H1 (cell line): ENCODE results near the gene COQ7. TPM values are rescaled to one million over a fixed set of nuclear protein-coding genes. Genes with fewer than 3 reads are reported as not detected.

Source experiments
- CBX8 ChIP-seq: fragments of 300-800, 300-1000 bp; sonication (generic); IDR thresholded peaks from 2 replicates; pipeline ENCODE4 v1.7.1; 2016; ENCODE audit warnings: low read depth, low read length, borderline replicate concordance
- EZH2 ChIP-seq: fragments of 200-600 bp; sonication (generic); IDR thresholded peaks from 2 replicates; pipeline ENCODE4 v1.7.1; 2012; ENCODE audit warnings: low read depth, mild to moderate bottlenecking, moderate library complexity, low read length, inconsistent platforms; ENCODE audit not compliant: severe bottlenecking
- FOSL1 ChIP-seq: IDR thresholded peaks from 2 replicates; pipeline ENCODE4 v1.6.1; 2011; ENCODE audit warnings: mild to moderate bottlenecking, low read depth, low read length, moderate library complexity; ENCODE audit not compliant: insufficient read depth
- NRF1 ChIP-seq: IDR thresholded peaks from 2 replicates; pipeline ENCODE4 v1.6.1; 2011; ENCODE audit warnings: mild to moderate bottlenecking, low read depth, low read length, improper control_type of control experiment
- SAP30 ChIP-seq: fragments of 300-600 bp; sonication (generic); IDR thresholded peaks from 2 replicates; pipeline ENCODE4 v1.7.1; 2012; ENCODE audit warnings: low read length, moderate library complexity, mild to moderate bottlenecking, inconsistent platforms; ENCODE audit not compliant: insufficient read depth, insufficient replicate concordance
- SIN3A ChIP-seq, 2 experiments: IDR thresholded peaks in 1 of 2; conservative IDR thresholded peaks in 1 of 2; 2 replicates each; pipeline ENCODE4 v1.6.1; 2011 to 2012; ENCODE audit warnings: low read length in 2 of 2, improper control_type of control experiment in 1 of 2, low read depth in 1 of 2, mild to moderate bottlenecking in 1 of 2
- SRF ChIP-seq: IDR thresholded peaks from 2 replicates; pipeline ENCODE4 v1.6.1; 2011; ENCODE audit warnings: mild to moderate bottlenecking, low read depth, low read length, moderate library complexity
- SUZ12 ChIP-seq: fragments of 200-600 bp; sonication (generic); IDR thresholded peaks from 2 replicates; pipeline ENCODE4 v1.6.1; 2012; ENCODE audit warnings: mild to moderate bottlenecking, inconsistent platforms, low read length, moderate library complexity, mixed read lengths
- polyA plus RNA-seq, 7 experiments: library from polyadenylated mRNA; depleted of rRNA in 3 of 7; stranded (reverse) in 5 of 7; unstranded in 2 of 7; fragments of >200 nt in 5 of 7; fragments of 200-250 nt in 2 of 7; gene quantifications; 1 replicate in 5 of 7; 2 replicates in 1 of 7; 4 replicates in 1 of 7; pipeline versions ENCODE4 v1.2.1 to v1.2.3, GENCODE V29; 2011 to 2013; ENCODE audit warnings: missing spikeins in 2 of 7, mixed read lengths in 2 of 7
- total RNA-seq: library from RNA; stranded (reverse); fragmentation: NEBNext Ultra II Directional; extraction: Animal tissue kit (Norgen Biotek cat#: 25700); gene quantifications from 2 replicates; pipeline ENCODE4 v1.2.1, GENCODE V29; 2021

Gene COQ7
- total and polyA plus RNA-seq, 2 of the 8 experiments (the other 6 are each of a cell fraction or from before 2014, with no cell fraction given), result 7.1 to 15.2 TPM

- no peak for TF ChIP-seq SAP30
- no peak for TF ChIP-seq EZH2
- no peak for TF ChIP-seq SRF
- no peak for TF ChIP-seq SIN3A (conservative IDR thresholded peaks at IDR 0.05 in 1 of 2, IDR thresholded peaks at IDR 0.05 in 1 of 2; ENCODE audit: low read depth in 1 of 2, low read length in 2 of 2)
- no peak for TF ChIP-seq SUZ12
- no peak for TF ChIP-seq FOSL1
- no peak for TF ChIP-seq CBX8
- no peak for TF ChIP-seq NRF1
Observed at GRCh38 chr16:19118938-19119431, 51.6 kb downstream of the COQ7 start (continued).
